HG02970 (cell line): ENCODE measurements around the gene PROX1.

Experiments
- ATAC-seq: cut with Tn5 transposase; IDR thresholded peaks from one replicate; pipeline ENCODE4 v1.9.1; 2021; ENCODE audit warnings: mild to moderate bottlenecking, moderate library complexity, moderate number of reproducible peaks; ENCODE audit not compliant: unreplicated experiment, low FRiP score

PROX1 gene

GRCh38 chr1:213996320-213997037 is 8.7 kb downstream of the PROX1 start:
- no peak for ATAC-seq

GRCh38 chr1:213997038-213997771 is 9.4 kb downstream of the PROX1 start:
- no peak for ATAC-seq

DNA sequence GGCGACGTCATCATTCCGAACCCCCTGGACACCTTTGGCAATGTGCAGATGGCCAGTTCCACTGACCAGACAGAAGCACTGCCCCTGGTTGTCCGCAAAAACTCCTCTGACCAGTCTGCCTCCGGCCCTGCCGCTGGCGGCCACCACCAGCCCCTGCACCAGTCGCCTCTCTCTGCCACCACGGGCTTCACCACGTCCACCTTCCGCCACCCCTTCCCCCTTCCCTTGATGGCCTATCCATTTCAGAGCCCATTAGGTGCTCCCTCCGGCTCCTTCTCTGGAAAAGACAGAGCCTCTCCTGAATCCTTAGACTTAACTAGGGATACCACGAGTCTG is 10.0 kb downstream of the PROX1 start:
- ATAC-seq = no peak

DNA sequence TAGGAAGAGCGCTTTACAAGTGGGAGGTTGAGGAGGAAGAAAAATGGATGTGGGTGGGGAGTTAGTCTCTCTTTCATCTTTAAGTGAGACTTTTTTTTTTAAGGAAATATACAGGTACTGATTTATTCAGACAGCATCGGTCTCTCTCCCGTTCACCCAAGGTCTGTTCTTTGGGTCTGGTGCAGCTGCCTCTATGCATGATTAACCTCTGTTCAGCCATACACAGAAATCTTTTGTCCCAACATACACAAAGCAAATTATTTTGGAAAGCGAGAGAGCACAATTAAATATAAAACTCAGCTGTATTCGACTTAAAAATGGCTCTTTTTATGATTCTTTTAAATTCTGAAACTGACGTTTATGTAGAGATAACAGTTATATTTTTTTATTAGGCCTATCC is 11.0 kb downstream of the PROX1 start:
- no peak for ATAC-seq

DNA sequence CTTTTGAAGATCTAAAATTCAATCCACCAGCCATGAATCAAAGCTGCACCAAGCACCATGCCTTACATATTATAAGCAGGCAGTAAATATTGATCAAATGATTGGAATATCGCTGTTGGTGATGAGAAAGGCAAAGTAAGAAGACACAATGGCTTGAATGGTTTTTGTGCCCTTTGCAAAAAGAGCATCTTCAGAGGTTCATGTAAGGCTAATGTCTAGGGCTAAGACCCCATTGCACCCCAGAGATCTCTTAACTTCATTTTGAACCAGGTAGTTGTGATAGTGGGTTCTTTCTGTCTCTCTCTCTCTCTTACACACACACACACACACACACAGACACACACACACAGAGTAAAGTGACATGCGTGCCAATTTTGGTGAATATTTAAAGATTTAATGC is 12.0 kb downstream of the PROX1 start:
- no peak for ATAC-seq

DNA sequence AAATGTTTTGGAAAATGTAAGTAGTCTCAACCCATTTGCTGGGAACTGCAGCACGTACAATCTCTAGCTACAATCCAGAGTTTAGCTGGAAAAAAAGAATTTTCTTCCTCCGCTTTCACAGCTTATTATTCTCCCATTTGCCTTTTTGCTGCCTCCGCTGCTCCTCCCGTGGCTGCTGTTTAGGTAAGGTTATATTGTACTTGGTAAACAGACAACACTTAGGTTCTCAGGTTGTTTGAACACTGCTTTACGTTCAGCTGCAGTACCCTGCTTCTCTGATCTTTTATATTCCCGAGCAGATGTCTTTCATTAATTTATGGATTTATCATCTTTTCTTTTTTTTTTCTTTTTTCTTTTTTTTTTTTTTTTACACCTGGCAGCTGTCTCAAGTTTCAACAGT is 14.3 kb downstream of the PROX1 start:
- no peak for ATAC-seq

- ATAC-seq = no peak
Measured at GRCh38 chr1:214002472-214002871, 14.7 kb downstream of the PROX1 start.

- no peak for ATAC-seq
Measured at GRCh38 chr1:214003233-214003632, 15.5 kb downstream of the PROX1 start.

DNA sequence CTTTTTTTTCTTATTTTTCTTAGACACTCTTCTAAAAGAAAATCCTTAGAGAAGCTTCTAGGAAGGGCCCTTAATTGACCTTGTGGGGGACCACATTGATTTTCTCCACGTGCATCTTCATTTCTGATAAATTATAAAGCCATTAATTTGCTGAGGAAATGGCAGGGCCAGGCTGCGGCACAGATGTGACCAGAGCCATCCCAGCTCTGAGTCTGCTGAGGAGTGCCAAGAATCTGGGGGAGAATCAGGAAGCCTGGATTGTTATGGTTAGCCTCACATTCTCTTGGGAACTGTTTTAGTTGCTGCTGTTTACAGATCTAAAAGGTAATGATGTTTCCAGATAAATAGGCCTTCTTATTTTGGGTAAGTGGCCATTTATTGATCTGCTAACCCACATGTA is 16.2 kb downstream of the PROX1 start:
- no peak for ATAC-seq

- ATAC-seq = no peak
Measured at GRCh38 chr1:214004795-214005194, 17.0 kb downstream of the PROX1 start.

DNA sequence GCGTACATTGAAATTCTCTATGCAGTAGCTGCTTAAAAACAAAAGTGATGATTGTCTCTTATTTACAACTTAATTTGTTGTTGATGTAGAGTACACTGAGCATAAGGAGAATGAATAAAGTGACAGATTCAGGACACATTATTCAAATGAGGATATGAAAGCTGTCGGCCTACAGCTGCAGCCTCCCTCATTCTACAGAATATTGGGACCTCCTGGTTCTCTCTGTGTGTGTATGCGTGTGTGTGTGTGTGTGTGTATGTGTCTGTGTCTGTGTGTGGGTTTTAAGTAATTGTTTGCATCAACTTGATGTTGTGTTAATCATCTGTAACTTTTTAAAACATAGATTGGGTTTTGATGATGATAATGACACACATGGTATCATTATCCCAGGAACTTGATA is 17.9 kb downstream of the PROX1 start:
- ATAC-seq = no peak

DNA sequence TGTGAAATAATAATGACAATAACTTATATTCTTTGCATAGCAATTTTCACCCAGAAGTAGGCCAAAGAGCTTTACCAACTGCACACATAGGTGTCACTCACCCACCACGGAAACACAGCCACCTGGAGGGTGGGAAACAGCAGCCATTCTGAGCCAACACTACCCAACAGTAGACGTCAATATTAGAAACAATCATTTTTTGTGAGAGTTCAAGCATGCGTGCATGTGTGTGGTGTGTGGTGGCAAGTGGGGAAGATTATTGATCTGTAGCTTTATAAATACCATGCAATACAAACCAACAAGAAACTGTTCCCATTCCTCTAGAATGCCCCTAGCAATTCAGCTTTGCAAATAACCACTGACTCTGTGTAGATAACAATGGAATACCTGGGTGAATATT is 19.1 kb downstream of the PROX1 start:
- no peak for ATAC-seq

- no peak for ATAC-seq
Measured at GRCh38 chr1:214008347-214008746, 20.6 kb downstream of the PROX1 start.

GRCh38 chr1:214008791-214009422 is 21.1 kb downstream of the PROX1 start:
- no peak for ATAC-seq

DNA sequence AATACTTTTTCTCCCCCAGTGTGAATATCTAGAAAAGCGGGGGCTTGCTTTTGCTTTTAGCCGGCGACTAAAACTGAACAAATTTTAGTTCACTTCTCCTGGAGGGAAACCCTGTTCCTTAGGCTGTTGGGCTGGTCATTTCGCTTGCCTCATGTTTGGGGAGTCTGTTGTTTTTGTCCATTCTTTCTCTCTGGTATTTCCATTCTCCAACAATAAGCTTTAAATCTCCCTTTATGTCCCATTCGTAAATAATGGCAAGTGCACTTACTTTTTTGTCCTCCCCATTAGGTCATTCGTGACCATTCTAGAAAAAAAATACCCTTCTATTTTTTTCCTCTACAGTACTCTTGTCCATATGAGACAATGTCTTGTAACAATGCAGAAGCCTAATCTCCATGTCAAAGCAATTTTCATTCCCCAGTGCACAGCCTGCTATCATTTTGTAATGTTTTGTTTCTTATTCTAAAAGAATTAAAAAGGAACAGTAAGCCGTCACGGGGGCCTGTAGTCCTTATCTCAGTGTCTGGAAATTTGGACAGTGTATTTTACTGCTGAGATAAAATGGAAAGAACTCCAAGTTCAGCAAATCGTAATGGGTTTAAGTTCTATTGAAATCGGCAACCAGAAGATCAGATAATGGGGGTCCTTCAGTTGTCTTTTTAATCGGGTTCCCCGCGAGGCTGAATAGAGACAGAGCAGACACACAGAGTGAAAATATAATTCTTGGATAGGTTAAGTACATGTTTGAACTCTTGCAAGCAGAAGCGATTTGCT is 21.8 kb downstream of the PROX1 start:
- ATAC-seq = no peak

GRCh38 chr1:214010197-214010573 is 22.4 kb downstream of the PROX1 start:
- ATAC-seq = no peak

DNA sequence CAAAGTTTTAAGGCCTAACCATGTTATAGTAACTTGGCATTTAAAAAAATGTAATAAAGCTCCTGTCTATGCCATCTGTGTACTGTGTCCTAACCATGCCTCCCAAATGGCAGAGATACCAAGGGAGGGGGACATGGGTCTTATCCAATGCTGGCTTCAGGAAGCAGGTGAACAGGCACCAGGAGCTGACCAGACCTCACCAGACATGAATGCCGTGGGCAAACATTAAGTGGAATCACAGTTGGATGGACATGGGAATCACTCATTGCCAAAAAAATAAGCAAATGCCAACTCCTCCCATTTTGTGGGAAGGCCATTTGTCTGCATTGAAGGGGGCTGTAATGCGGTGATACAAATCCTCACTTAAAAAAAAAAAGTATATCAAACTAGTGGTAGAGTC is 22.9 kb downstream of the PROX1 start:
- ATAC-seq = no peak

DNA sequence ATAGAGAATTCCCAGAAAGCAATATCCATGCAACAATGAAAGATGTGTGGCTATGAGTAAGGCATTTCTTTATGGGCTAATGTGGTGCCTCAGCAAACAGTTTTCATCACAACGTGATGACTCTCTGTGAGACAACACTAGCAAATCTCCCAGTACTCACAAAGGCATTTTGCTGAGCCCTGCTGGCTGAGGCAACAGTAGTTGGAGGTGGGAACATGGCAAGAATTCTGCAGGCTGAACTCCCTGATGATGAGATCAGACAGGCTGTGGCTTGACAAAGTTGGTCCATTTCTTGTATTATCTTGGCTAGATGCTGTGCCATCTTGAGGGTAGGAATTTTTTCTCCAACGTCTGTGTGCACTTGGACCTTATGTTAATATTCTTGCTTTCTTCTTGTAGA is 24.6 kb downstream of the PROX1 start:
- no peak for ATAC-seq

GRCh38 chr1:214013614-214014377 is 26.0 kb downstream of the PROX1 start:
- no peak for ATAC-seq

DNA sequence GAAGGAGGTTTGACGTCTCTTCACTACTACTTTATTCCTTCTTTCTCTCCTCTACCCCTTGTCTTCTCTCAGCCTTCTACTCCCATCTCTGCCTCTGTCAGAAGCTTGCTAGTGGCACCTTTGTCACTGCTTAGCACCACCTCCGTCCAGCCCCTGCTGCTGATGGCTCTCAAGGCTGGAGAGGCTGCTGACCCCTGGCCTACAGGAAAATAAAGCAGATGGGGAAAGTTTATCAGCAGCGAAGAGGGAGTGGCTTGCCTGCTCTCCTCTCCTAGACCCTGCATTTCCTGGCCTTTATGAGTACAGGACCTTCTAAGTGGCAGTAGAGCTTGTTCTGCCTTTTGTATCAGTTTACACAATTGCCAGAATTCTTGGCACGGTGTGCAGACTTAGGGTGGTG is 27.0 kb downstream of the PROX1 start:
- ATAC-seq = no peak
